ENCODE data around the gene COL25A1.
A peak's percentile ranks its signal among the peaks of the same experiment; 100 is the strongest.

The COL25A1 gene

GRCh38 chr4:109214622-109215301 lies 87.7 kb downstream of the COL25A1 start:
- peak; percentile 86 for FAIRE-seq

- FAIRE-seq: no peak
Observed at GRCh38 chr4:109213056-109213455, 89.4 kb downstream of the COL25A1 start.

DNA sequence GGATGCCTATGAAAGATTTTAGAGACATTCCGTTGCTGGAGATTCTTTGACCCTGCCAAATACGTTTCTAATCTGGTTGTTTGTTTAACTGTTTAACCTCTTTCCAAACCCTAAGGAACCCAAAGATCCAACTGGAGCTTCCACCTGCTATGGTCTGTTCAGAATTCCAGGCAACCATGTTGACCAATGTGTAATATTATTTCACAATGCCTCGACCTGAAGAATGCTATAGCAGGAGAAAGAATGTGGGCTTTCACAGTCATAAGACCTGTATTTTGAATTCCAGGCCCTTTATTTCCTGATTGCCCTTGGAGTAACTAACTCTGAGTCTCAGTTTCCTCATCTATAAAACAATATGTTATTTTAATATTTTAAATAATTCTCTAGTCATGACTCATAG lies 90.8 kb downstream of the COL25A1 start:
- no peak for FAIRE-seq

- no peak for FAIRE-seq
Observed at GRCh38 chr4:109209647-109210046, 92.8 kb downstream of the COL25A1 start.

DNA sequence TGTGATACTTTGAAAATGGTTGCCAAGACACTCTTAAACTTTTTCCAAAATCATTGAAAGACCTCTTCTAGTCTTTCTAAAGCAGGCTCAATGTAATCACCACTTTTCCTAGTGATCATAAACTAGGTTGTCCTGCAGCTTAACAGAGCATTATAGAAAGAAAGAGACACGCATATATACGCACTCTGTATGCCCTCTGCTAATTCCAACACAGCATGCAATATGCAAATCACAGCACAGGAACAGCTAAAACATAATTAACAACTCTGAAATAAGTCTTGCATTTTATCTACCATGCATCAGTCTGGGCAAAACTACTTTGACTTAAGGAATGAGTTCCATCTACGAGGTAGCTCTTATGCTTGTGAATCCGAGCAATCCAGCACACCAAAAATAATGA lies 94.6 kb downstream of the COL25A1 start:
- FAIRE-seq: no peak

DNA sequence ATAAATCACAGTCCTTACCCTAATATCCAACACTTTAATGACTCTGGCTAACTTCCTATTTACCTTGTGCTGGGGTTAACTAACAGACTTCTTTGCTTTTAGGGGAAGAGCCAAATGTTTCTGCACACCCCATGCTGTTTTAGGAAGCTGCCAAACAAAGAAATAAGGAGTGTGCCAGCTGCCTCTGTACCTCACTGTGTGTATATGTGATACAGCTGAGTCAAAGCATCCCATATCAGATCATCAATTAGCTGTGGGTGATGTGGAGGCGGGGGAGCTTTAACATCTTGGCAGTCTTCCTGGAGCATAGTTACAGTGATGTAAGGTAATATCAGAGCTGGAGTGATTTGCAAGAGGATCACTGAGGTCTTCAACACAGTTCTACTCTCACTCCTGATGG lies 95.4 kb downstream of the COL25A1 start:
- FAIRE-seq: no peak

- FAIRE-seq: no peak
Observed at GRCh38 chr4:109206620-109207019, 95.8 kb downstream of the COL25A1 start.

- no peak for FAIRE-seq
Observed at GRCh38 chr4:109205186-109205585, 97.3 kb downstream of the COL25A1 start.

- FAIRE-seq: no peak
Observed at GRCh38 chr4:109199585-109199984, 102.9 kb downstream of the COL25A1 start.

- FAIRE-seq: no peak
Observed at GRCh38 chr4:109195646-109196045, 106.8 kb downstream of the COL25A1 start.

GRCh38 chr4:109191216-109191615 lies 111.2 kb downstream of the COL25A1 start:
- FAIRE-seq: no peak

GRCh38 chr4:109186458-109186945 lies 116.0 kb downstream of the COL25A1 start:
- no peak for FAIRE-seq

GRCh38 chr4:109185951-109186350 lies 116.5 kb downstream of the COL25A1 start:
- no peak for FAIRE-seq

DNA sequence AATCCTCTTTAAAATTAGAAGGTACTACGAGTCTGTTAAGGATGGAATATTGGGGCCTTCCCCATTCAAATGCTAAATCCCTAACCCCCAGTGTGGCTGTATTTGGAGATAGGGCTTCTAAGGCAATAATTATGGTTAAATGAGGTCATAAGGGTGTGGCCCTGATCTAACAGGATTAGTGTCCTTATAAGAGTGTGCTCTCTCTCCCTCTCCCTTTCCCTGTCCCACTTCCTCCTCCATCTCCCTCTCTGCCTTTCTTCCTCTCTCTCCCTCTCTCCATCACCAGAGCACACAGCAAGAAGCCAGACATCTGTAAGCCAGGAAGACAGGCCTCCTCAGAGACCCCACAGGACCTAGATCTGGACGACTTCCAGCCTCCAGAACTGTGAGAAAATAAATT lies 116.9 kb downstream of the COL25A1 start:
- FAIRE-seq: no peak

DNA sequence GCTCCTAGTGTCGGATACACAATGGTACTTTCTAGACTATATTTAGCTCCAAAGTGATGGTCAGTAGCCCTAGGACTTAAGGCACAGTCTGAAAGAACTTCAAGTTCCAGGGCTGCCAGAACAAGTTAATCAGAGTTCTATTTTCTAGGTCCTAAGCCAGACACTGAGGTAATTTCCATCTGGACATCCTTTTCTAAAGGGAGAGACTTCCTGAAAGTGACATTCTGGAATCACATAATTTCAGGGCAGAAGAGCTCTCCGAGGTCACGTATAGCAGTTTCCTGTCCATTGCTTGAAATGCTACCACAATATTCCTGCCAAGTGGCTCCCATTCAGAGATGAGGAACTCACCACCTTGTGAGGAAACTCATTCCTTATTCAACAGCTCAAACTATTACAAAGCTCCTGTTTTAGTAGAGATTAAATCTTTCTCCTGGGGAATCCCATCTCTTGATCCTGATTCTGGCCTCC lies 117.9 kb downstream of the COL25A1 start:
- FAIRE-seq: no peak

DNA sequence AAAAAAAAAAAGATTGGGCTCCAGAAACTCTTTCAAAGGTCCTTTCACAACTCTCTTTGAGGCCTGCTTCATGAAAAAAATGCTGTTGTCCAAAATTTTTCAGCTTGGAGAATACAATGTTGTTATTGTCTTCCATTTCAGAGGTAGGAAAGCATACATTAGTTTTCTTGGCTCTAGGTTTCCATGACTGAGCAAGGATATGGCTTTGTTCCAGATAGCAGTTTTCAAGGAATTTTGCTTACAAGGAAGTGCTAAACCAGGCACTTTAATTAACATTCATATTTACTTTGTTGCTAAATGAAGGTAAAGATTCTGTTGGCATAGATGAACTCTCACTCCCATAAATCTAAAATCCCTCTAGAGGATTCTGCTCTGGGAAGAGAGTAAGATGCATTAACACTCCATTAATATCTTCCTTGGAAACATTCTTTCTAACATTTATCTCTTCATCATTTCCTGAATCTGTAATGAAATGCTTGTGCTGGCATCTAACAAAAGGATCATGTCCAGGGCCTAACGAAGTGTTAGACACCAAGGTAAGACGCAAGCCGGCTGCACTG lies 118.4 kb downstream of the COL25A1 start:
- no peak for FAIRE-seq

- FAIRE-seq: no peak
Observed at GRCh38 chr4:109182696-109183095, 119.8 kb downstream of the COL25A1 start.

- FAIRE-seq: no peak
Observed at GRCh38 chr4:109179061-109179460, 123.4 kb downstream of the COL25A1 start.

- no peak for FAIRE-seq
Observed at GRCh38 chr4:109177096-109177810, 125.2 kb downstream of the COL25A1 start.

GRCh38 chr4:109174224-109174953 lies 128.1 kb downstream of the COL25A1 start:
- FAIRE-seq: no peak

- FAIRE-seq: no peak
Observed at GRCh38 chr4:109172301-109172700, 130.2 kb downstream of the COL25A1 start.

DNA sequence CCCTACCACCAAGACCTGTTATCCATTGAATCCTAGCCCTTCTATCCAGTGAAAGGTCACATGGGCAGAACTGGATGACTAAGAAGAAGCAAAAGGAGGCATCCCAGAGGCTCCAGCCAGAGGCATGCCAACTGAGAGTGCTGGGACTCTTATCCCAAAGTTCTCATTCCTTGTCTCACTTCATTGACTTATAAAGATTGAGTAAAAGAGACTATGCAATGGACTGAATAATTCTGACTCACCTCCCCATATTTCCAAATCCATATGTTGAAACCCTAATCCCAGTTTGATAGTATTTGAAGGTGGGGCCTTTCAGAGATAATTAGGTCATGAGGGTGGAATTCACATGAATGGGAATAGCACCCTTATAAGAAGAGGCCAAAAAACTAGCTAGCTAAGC lies 131.4 kb downstream of the COL25A1 start:
- no peak for FAIRE-seq

- no peak for FAIRE-seq
Observed at GRCh38 chr4:109169170-109169569, 133.3 kb downstream of the COL25A1 start.
